ENCODE results near the gene SMG1. TPM values are rescaled to one million over a fixed set of nuclear protein-coding genes. Genes with fewer than 3 reads are reported as not detected.
"Not testable (repeated sequence)": the region's sequence is repeated elsewhere in the genome, so short reads cannot be mapped to it uniquely, and the experiment has no call there.

SMG1 gene
- total and polyA plus RNA-seq, 4 donors = 4.6 to 123 (median 57.3) TPM

GRCh38 chr16:18789850-18790706 lies 136.1 kb downstream of the SMG1 start, which contains the start of gene RPS15A:
Gene RPS15A, minus strand, starts transcription at chr16:18790334. Its CDS starts 1,221 bp downstream, at chr16:18789113.
- intact Hi-C loops (cut with DNase I) = loop anchor here in 1 of 2 donors (10.0 kb wide), 1 partner anchor 1495 kb away; no protein-coding TSS in a partner anchor
- Histone ChIP-seq H3K36me3 (ENCODE audit: control insufficient read depth in 1 of 2, insufficient read depth in 2 of 2, low read length in 1 of 2) (peaks cover 2 to 4% of the 10 kb centered on the region in 2 donors), H3K9me3 (ENCODE audit: control insufficient read depth, low read length) (no peaks in the 10 kb centered on the region), H3K4me3 (ENCODE audit: low read length in 2 of 2) (peak within 1 kb of the TSS; percentile 46 to 58), H3K27me3 (ENCODE audit: control insufficient read depth in 1 of 2, insufficient read depth in 2 of 2, low read length in 1 of 2) (no peaks in the 10 kb centered on the region), H3K4me1 (ENCODE audit: control insufficient read depth in 1 of 2, insufficient read depth in 2 of 2, low read length in 2 of 2) (peaks cover 0 to 12% of the 10 kb centered on the region in 2 donors), H3K27ac (ENCODE audit: low read depth in 1 of 2, low read length in 2 of 2) (peak within 1 kb of the TSS; percentile 55 to 71)
- peak; percentile 99 for ATAC-seq (ENCODE audit: low FRiP score)
- WGBS, 2 donors = 3% methylated on average over 60 of the region's 60 CpGs
- DNase-seq = peak; percentile 95 to 97

- ATAC-seq (ENCODE audit: low FRiP score) = no peak
- WGBS, 2 donors = 0 to 1% methylated on average over 5 of the region's 5 CpGs
- Histone ChIP-seq H3K36me3 (ENCODE audit: control insufficient read depth in 1 of 2, insufficient read depth in 2 of 2, low read length in 1 of 2) (peaks cover 2 to 5% of the 10 kb centered on the region in 2 donors), H3K4me1 (ENCODE audit: control insufficient read depth in 1 of 2, insufficient read depth in 2 of 2, low read length in 2 of 2) (peaks cover 0 to 12% of the 10 kb centered on the region in 2 donors), H3K27ac (ENCODE audit: low read depth in 1 of 2, low read length in 2 of 2) (peak overlapping the region; percentile 55 to 71), H3K4me3 (ENCODE audit: low read length in 2 of 2) (peak overlapping the region; percentile 46 to 58), H3K27me3 (ENCODE audit: control insufficient read depth in 1 of 2, insufficient read depth in 2 of 2, low read length in 1 of 2) (no peaks in the 10 kb centered on the region), H3K9me3 (ENCODE audit: control insufficient read depth, low read length) (no peaks in the 10 kb centered on the region)
- intact Hi-C loops (cut with DNase I) = loop anchor here in 1 of 2 donors (10.0 kb wide), 1 partner anchor 1495 kb away; no protein-coding TSS in a partner anchor
- DNase-seq = no peak
Observed at GRCh38 chr16:18789515-18789849, 136.7 kb downstream of the SMG1 start.

GRCh38 chr16:18788828-18789514 lies 137.2 kb downstream of the SMG1 start:
- Histone ChIP-seq H3K36me3 (ENCODE audit: control insufficient read depth in 1 of 2, insufficient read depth in 2 of 2, low read length in 1 of 2) (peaks cover 2 to 5% of the 10 kb centered on the region in 2 donors), H3K27me3 (ENCODE audit: control insufficient read depth in 1 of 2, insufficient read depth in 2 of 2, low read length in 1 of 2) (no peaks in the 10 kb centered on the region), H3K4me1 (ENCODE audit: control insufficient read depth in 1 of 2, insufficient read depth in 2 of 2, low read length in 2 of 2) (peaks cover 0 to 12% of the 10 kb centered on the region in 2 donors), H3K27ac (ENCODE audit: low read depth in 1 of 2, low read length in 2 of 2) (peak overlapping the region in 1 of 2 donors; percentile 71), H3K4me3 (ENCODE audit: low read length in 2 of 2) (peak overlapping the region; percentile 46 to 58), H3K9me3 (ENCODE audit: control insufficient read depth, low read length) (no peaks in the 10 kb centered on the region)
- intact Hi-C loops (cut with DNase I) = loop anchor here in 1 of 2 donors (10.0 kb wide), 1 partner anchor 1494 kb away; no protein-coding TSS in a partner anchor
- 14 to 16% methylated on average over 20 of the region's 20 CpGs for WGBS, 2 donors
- no peak for DNase-seq
- no peak for ATAC-seq (ENCODE audit: low FRiP score)

- intact Hi-C loops (cut with DNase I) = loop anchor here in 1 of 2 donors (10.0 kb wide), 1 partner anchor 1490 kb away; no protein-coding TSS in a partner anchor
- WGBS, 2 donors = 57 to 59% methylated on average over 8 of the region's 8 CpGs
- no peak overlapping the region for H3K27ac ChIP-seq (ENCODE audit: low read depth in 1 of 2, low read length in 2 of 2)
- H3K36me3 ChIP-seq (ENCODE audit: control insufficient read depth in 1 of 2, insufficient read depth in 2 of 2, low read length in 1 of 2) = peaks cover 4 to 5% of the 10 kb centered on the region in 2 donors
- H3K27me3 ChIP-seq (ENCODE audit: control insufficient read depth in 1 of 2, insufficient read depth in 2 of 2, low read length in 1 of 2) = no peaks in the 10 kb centered on the region
- DNase-seq = no peak
- H3K4me3 ChIP-seq (ENCODE audit: low read length in 2 of 2) = no peak overlapping the region
- H3K4me1 ChIP-seq (ENCODE audit: control insufficient read depth in 1 of 2, insufficient read depth in 2 of 2, low read length in 2 of 2) = peaks cover 0 to 12% of the 10 kb centered on the region in 2 donors
- no peak for ATAC-seq (ENCODE audit: low FRiP score)
- H3K9me3 ChIP-seq (ENCODE audit: control insufficient read depth, low read length) = no peaks in the 10 kb centered on the region
Observed at GRCh38 chr16:18784917-18785623, 141.1 kb downstream of the SMG1 start.

- H3K27me3 ChIP-seq (ENCODE audit: control insufficient read depth in 1 of 2, insufficient read depth in 2 of 2, low read length in 1 of 2) = no peaks in the 10 kb centered on the region
- intact Hi-C loops (cut with DNase I) = loop anchor here in 1 of 2 donors (10.0 kb wide), 1 partner anchor 1489 kb away; no protein-coding TSS in a partner anchor
- no peak for ATAC-seq (ENCODE audit: low FRiP score)
- no peaks in the 10 kb centered on the region for H3K9me3 ChIP-seq (ENCODE audit: control insufficient read depth, low read length)
- H3K27ac ChIP-seq (ENCODE audit: low read depth in 1 of 2, low read length in 2 of 2) = no peak overlapping the region
- DNase-seq = no peak
- H3K36me3 ChIP-seq (ENCODE audit: control insufficient read depth in 1 of 2, insufficient read depth in 2 of 2, low read length in 1 of 2) = peaks cover 4 to 5% of the 10 kb centered on the region in 2 donors
- whole genome bisulfite sequencing, 2 donors = 78 to 86% methylated on average over 17 of the region's 17 CpGs
- H3K4me1 ChIP-seq (ENCODE audit: control insufficient read depth in 1 of 2, insufficient read depth in 2 of 2, low read length in 2 of 2) = peaks cover 0 to 12% of the 10 kb centered on the region in 2 donors
- no peak overlapping the region for H3K4me3 ChIP-seq (ENCODE audit: low read length in 2 of 2)
Observed at GRCh38 chr16:18783430-18784341, 142.5 kb downstream of the SMG1 start.

GRCh38 chr16:18782697-18783429 lies 143.3 kb downstream of the SMG1 start:
- Histone ChIP-seq H3K36me3 (ENCODE audit: control insufficient read depth in 1 of 2, insufficient read depth in 2 of 2, low read length in 1 of 2) (peaks cover 4 to 5% of the 10 kb centered on the region in 2 donors), H3K4me3 (ENCODE audit: low read length in 2 of 2) (no peak overlapping the region), H3K9me3 (ENCODE audit: control insufficient read depth, low read length) (no peaks in the 10 kb centered on the region), H3K27ac (ENCODE audit: low read depth in 1 of 2, low read length in 2 of 2) (no peak overlapping the region), H3K4me1 (ENCODE audit: control insufficient read depth in 1 of 2, insufficient read depth in 2 of 2, low read length in 2 of 2) (peaks cover 0 to 8% of the 10 kb centered on the region in 2 donors), H3K27me3 (ENCODE audit: control insufficient read depth in 1 of 2, insufficient read depth in 2 of 2, low read length in 1 of 2) (no peaks in the 10 kb centered on the region)
- ATAC-seq (ENCODE audit: low FRiP score) (no peak), DNase-seq (no peak)
- 90 to 93% methylated on average over 8 of the region's 8 CpGs for WGBS, 2 donors
- intact Hi-C loops (cut with DNase I) = loop anchor here in 1 of 2 donors (10.0 kb wide), 1 partner anchor 1488 kb away; no protein-coding TSS in a partner anchor

- intact Hi-C loops (cut with DNase I) = loop anchor here in 1 of 2 donors (10.0 kb wide), 1 partner anchor 1486 kb away; no protein-coding TSS in a partner anchor
- H3K27ac ChIP-seq (ENCODE audit: low read depth in 1 of 2, low read length in 2 of 2); H3K9me3 ChIP-seq (ENCODE audit: control insufficient read depth, low read length); ATAC-seq (ENCODE audit: low FRiP score); H3K4me3 ChIP-seq (ENCODE audit: low read length in 2 of 2); H3K36me3 ChIP-seq (ENCODE audit: control insufficient read depth in 1 of 2, insufficient read depth in 2 of 2, low read length in 1 of 2); H3K4me1 ChIP-seq (ENCODE audit: control insufficient read depth in 1 of 2, insufficient read depth in 2 of 2, low read length in 2 of 2); H3K27me3 ChIP-seq (ENCODE audit: control insufficient read depth in 1 of 2, insufficient read depth in 2 of 2, low read length in 1 of 2); DNase-seq: not testable (repeated sequence)
- 69 to 81% methylated on average over 5 to 6 of the region's 6 CpGs for WGBS, 2 donors
Observed at GRCh38 chr16:18781232-18781631, 145.0 kb downstream of the SMG1 start.

All from aorta (tissue), 5 donors.